IPS DF 4.7 (cell line): Measurements from ENCODE around the gene PRMT7.

Experiments
- DNase-seq: peaks from one replicate; pipeline ENCODE4 v3.0.0-alpha.2; 2013; ENCODE audit warnings: low spot score; ENCODE audit errors: extremely low read depth

PRMT7 gene

GRCh38 chr16:68345958-68346635 is 35.3 kb downstream of the PRMT7 start:
- DNase-seq = no peak

GRCh38 chr16:68346892-68347480 is 36.2 kb downstream of the PRMT7 start:
- no peak for DNase-seq

DNA sequence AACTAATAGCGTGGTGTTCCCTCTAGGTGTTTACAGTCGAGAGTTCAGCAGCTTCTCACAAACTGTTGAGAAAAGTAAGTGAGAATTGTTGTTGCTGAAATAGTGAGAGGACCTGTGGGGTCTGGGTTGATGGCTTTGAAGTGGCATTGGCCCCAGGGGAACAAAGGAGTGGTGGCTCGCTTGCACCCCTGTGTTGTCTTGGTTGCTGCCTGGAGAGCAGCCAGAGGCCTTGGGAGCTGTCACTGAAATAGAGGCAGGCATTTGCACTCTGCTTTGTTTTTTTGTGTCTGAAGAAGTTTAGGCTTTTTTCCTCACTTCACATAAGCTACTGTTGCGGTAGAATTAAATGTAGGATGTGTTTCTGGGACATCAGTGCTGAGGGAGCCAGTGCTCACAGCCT is 36.8 kb downstream of the PRMT7 start:
- no peak for DNase-seq

- DNase-seq = no peak
Observed at GRCh38 chr16:68348639-68349445, 38.0 kb downstream of the PRMT7 start.

DNA sequence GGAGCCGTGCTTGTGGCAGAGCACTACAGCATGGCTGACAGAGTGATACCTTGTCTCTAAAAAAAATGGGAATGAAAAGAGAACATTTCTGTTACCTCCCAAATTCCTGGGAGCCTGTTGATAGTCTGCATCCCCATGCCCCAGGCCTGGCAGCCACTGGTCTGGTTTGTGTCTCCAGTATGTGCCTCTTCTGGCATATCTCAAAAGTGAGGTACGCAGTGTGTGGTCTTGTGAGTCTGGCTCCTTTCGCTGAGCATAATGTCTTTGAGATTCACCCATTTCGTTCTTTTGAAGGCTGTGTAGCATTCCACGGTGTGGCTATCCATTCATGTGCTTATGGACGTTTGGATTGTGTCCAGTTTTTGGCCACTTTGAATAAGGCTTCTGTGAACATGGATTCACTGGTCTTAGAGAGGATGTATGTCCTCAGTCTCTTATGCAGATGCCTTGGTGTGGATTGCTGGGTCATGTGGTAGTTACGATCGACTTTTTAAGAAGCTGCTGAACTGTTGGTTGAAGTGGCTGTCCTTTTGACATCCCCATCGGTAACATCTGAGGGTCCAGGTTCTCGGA is 39.1 kb downstream of the PRMT7 start:
- DNase-seq = no peak

DNA sequence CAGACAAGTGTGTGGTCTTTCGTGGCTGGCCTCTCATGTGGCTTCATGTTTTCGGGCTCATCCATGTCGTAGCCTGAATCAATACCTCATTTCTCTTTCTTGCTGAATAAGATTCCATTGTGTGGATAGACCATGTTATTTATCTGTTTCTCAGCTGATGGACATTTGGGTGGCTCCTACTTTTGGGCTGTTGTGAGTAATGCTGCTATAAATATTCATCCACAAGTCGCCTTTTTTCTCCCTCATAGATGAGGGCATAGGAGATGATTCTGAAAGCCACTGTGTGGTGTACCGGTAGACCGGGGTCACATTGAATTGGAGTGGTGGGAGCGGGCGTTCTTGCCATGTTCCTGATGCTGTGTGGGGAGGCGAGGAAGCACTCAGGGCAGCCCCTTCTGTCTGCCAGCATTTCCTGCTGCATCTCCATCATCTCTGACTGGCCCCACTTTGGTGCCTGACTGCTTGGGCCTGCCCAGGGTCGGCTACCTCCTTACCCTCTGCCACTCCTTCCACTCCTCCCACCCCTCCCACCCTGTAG is 40.1 kb downstream of the PRMT7 start:
- no peak for DNase-seq

DNA sequence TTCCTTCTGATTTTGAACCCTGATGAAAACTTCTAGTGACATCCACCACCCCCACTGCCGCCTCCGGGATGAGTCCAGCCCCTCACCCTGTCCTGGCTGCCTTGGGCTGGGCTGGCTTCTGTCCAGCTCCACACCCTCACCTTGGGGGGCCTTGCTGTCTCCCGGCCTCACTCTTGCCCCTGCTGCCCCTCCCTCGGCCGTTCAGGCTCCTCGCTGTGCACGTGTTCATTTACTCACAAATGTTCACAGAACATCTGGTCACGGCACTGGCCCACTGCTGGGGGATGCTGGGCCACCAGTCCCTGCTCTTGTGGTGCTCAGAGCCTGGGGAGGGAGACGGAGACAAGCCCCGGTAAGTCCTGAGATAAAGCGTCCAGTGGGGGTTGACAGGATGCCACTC is 40.6 kb downstream of the PRMT7 start:
- DNase-seq = no peak

DNA sequence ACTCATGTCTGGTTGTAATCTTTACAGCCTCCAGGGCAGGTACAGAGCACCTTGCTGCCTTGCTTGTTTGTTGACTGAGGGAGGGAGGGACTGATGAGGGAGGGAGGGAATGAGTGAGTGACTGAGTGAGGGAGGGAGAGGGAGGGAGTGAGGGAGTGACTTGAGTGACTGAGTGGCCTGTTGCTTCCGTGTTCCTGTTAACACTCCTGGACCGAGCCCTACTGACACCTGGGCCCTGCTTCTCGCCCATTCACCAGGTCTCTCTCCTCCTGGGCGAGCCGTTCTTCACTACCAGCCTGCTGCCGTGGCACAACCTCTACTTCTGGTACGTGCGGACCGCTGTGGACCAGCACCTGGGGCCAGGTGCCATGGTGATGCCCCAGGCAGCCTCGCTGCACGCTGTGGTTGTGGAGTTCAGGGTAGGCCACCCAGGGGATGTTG is 41.2 kb downstream of the PRMT7 start:
- DNase-seq = no peak

DNA sequence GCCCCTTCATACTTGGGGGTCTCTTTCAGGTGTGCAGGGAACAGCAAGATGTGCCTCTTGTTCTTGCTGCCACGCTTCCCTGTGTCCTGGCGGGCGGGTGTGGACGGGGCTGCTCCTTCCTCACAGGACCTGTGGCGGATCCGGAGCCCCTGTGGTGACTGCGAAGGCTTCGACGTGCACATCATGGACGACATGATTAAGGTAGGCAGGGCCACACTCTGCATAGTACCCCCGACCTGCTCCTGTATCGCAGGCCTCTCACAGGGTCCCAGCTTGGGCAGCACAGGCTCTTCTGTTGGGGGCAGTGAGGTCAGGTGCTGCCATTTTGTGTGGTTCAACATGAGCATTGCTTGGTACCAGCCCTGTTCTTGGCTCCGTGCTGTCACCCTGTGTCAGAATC is 42.5 kb downstream of the PRMT7 start:
- no peak for DNase-seq

DNA sequence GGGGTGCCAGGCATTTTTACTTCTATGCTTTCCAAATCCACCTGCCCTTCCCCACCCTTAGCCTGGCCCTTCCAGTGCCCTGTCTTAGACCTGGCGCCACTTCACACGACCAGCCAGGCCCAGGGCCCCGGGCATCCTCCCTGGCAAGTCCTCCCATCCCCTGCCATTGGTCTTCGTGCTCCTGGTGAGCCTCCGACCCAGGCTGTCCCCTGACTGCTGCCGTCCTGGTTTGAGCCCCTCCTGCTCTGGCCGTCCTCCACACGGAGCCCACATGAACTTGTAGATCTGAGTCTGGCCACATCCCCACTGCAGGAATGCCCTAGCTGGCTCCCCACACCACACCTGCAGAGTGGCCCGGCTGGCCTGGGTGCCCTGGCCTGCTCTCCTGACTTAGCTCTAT is 44.0 kb downstream of the PRMT7 start:
- no peak for DNase-seq

GRCh38 chr16:68355447-68356248 is 44.8 kb downstream of the PRMT7 start:
- no peak for DNase-seq

DNA sequence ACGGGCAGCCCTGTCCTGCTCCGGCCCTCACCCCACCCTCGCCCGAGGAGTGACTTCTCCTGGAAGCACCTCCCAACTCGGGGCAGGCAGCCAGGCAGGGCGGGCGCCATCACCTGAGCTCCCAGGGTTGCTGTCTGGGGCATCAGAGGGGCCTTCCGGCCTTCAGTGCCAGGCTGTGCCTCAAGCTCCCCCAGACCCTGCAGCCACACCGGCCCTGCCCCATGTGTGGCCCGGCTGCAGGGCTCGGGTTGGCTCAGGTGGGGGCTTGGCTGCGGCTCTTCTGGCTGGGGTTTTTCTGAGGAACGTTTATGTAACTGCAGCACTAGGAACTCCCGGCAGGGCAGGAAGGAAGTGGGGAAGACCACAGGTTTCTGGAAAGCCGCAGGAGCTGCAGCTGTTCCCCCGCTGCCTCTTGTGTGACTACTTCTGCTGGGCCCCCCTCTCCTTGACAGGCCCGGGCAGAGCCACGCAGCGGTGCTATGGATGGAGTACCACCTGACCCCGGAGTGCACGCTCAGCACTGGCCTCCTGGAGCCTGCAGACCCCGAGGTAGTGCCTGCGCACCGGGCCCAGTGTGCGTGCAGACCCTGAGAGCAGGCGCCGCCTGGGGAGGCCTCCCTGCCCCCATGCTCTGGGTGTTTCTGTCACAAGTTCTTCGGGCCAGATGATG is 45.6 kb downstream of the PRMT7 start:
- DNase-seq = no peak

DNA sequence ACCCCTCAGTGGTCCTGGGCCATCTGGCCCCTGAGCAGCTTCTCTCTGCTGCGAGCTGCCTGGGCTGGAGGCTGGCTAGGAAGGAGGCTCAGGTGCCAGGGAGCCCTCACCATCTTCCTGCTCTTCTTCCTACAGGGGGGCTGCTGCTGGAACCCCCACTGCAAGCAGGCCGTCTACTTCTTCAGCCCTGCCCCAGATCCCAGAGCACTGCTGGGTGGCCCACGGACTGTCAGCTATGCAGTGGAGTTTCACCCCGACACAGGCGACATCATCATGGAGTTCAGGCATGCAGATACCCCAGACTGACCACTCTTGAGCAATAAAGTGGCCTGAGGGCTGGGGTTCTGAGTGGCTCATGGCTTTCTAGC is 46.1 kb downstream of the PRMT7 start:
- DNase-seq = no peak

- no peak for DNase-seq
Observed at GRCh38 chr16:68357521-68357922, 46.7 kb downstream of the PRMT7 start.

GRCh38 chr16:68357923-68358322 is 47.1 kb downstream of the PRMT7 start:
- no peak for DNase-seq

DNA sequence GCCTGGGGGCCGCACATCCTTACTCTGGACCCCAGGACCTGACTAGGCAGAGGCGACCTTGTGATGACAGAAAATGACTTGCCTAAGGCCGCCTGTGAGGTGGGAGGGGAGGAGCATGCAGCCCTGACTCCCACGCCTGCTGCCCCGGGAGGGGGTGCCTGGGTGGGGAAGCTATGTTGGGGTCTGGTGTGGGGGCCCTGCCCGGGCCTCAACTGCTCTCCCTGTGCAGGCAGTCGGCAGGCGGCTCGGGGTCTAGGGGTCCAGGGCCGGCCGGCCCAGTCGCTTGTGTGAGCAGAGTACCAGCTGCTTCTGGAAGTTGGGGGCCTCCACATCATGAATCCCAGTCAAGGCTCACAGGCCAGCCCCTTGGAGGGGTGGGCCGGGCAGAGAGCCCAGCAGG is 48.1 kb downstream of the PRMT7 start:
- no peak for DNase-seq

GRCh38 chr16:68359398-68360191 is 48.8 kb downstream of the PRMT7 start:
- DNase-seq = no peak

- DNase-seq = no peak
Observed at GRCh38 chr16:68360547-68360946, 49.7 kb downstream of the PRMT7 start.

DNA sequence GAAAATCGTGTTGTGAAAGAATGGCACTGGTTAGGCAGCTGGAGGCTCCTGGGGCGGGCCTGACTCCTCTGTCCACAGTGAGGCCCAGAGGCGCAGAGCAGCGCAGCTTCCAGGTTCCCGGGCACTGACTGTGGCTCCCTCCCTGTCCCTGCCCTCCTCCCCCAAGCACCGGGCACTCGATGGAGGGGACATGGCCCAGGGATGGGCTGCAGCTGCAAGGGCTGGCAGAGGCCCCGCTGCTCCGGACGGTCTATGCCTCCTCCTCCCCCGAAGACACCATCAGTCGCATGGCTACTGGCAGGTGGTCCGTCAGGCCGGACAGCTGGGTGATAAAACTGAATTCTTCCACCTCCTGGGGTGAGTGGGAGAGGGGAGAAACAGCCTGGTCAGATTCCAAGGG is 50.1 kb downstream of the PRMT7 start:
- no peak for DNase-seq

GRCh38 chr16:68361485-68361884 is 50.7 kb downstream of the PRMT7 start:
- DNase-seq = no peak
